ENCODE results near the gene FAM111B. TPM values are rescaled to one million over a fixed set of nuclear protein-coding genes. Genes with fewer than 3 reads are reported as not detected.
"Not testable (repeated sequence)": the region's sequence is repeated elsewhere in the genome, so short reads cannot be mapped to it uniquely, and the experiment has no call there.

Gene FAM111B
- total RNA-seq, 2 experiments from 2014 or later = 32.3 to 38.9 TPM

DNA sequence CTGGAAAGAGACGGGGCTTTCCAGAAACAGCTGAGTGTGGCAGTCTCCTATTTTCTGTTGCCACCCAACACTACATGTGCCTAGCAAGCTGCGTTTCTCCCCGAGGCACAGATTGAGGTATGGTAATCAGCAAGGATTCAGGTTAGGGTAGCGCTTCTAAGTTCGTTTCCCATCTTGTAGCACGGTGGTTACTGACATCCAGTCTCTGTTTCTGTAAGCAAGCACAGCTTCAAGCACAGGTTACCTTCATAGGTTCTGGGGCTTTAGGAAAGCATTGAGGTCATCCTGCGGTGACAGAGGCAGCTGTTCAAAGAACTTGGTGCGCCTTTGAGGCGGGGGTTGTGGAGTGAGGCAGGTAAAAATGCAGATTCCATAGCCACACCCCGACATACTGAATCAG lies 684 bp downstream of the FAM111B start:
- ATAC-seq (peak; percentile 21), DNase-seq (peak; percentile 53)
- Mint-ChIP-seq H3K36me3 (ENCODE audit: low read depth) (peaks cover 36% of the 10 kb centered on the region), H3K4me1 (peaks cover 48% of the 10 kb centered on the region), H3K27ac (peak overlapping the region; percentile 64), H3K27me3 (peaks cover 23% of the 10 kb centered on the region), H3K4me3 (peak overlapping the region; percentile 79)
- intact Hi-C loops (cut with DNase I, micrococcal nuclease) = loop anchor here (2.0 kb wide), 2 partner anchors 45 to 529 kb away; partner anchors contain the start of gene ZFP91 (in 1 of the 2)
- H3K9me3 Mint-ChIP-seq (ENCODE audit: low read depth) = not testable (repeated sequence)
- CTCF ChIA-PET = interaction anchor here (0.7 to 3.4 kb wide), 9 partner anchors 28 to 561 kb away, joined by 3 to 24 read pairs (median 4); partner anchors contain the start of gene PATL1
- POLR2A ChIA-PET = interaction anchor here (1.0 to 1.7 kb wide), 3 partner anchors 35 to 41 kb away, joined by 3 to 7 read pairs (median 4); partner anchors contain the start of gene FAM111A

DNA sequence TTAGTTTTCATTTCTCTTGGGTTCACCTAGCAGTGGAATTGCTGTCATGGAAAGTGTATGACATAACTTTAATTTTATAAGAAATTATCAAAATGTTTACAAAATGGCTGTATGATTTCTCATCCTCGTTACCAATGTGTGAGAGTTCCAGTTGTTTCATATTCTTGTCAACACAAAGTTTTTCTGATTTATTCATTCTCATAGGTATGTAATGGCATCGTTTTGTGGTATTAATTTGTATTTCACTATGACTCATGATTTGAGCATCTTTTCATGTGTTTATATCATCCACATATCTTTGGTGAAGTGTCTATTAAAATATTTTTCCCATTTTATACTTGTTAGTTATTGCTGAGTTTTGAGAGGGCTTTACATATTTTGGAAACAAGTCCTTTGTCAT lies 5.5 kb downstream of the FAM111B start:
- Mint-ChIP-seq H3K9me3 (ENCODE audit: low read depth) (peaks cover 3% of the 10 kb centered on the region), H3K36me3 (ENCODE audit: low read depth) (peaks cover 78% of the 10 kb centered on the region), H3K4me1 (peaks cover 27% of the 10 kb centered on the region), H3K4me3 (no peak overlapping the region), H3K27ac (no peak overlapping the region), H3K27me3 (peaks cover 4% of the 10 kb centered on the region)
- intact Hi-C loops (cut with DNase I, micrococcal nuclease) = no loop called here
- ATAC-seq = no peak
- POLR2A ChIA-PET = no interaction called here
- CTCF ChIA-PET = no interaction called here
- DNase-seq = no peak

DNA sequence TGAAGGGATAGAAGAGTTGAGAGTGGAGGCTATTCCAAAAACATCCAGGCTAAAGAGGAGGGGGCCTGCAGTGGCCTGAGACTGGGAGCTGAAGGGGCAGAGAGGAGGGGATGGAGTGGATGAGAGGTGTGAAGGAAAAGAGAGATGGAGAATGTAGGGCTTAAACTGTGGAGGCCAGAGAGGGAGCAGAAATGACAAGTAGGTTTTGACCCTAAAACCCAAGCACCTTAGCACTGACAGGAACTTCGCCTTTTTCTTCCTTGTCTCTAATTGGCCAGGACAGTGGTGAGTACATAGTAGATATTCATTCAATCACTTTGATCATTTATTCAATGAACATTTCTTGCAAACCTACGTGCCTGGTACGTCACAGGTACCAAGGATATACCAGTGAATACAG lies 7.3 kb downstream of the FAM111B start:
- POLR2A ChIA-PET = no interaction called here
- ATAC-seq (no peak), DNase-seq (no peak)
- Mint-ChIP-seq H3K4me3 (no peak overlapping the region), H3K27me3 (no peaks in the 10 kb centered on the region), H3K27ac (no peak overlapping the region), H3K36me3 (ENCODE audit: low read depth) (peaks cover 83% of the 10 kb centered on the region), H3K9me3 (ENCODE audit: low read depth) (peaks cover 19% of the 10 kb centered on the region), H3K4me1 (peaks cover 11% of the 10 kb centered on the region)
- intact Hi-C loops (cut with DNase I, micrococcal nuclease) = no loop called here
- CTCF ChIA-PET = interaction anchor here (0.5 kb wide), 1 partner anchor 284 kb away, joined by 3 read pairs; no protein-coding TSS in a partner anchor

DNA sequence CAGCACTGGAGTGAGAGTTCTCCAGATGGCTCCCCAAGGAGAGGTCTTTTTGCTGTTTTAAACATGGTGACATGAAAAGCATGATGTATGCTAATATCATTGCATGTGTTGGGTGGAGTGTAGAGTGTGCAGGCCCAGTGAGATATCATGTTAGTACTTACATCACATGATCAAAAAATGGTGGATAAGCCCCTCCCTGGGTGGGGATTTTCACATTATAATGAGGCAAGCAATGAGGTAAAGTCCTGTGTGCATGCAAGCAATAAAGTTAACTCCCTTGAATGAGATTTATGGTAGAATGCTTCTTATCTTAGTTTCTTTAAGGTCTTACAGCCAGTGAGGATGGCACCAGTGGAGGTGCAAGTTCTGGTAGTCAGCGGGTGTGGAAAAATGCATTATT lies 8.5 kb downstream of the FAM111B start:
- intact Hi-C loops (cut with DNase I, micrococcal nuclease) = no loop called here
- H3K27me3 Mint-ChIP-seq = no peaks in the 10 kb centered on the region
- no peak overlapping the region for H3K27ac Mint-ChIP-seq
- DNase-seq (no peak), ATAC-seq (no peak)
- CTCF ChIA-PET = no interaction called here
- H3K4me3 Mint-ChIP-seq = no peak overlapping the region
- POLR2A ChIA-PET = no interaction called here
- peaks cover 19% of the 10 kb centered on the region for H3K9me3 Mint-ChIP-seq (ENCODE audit: low read depth)
- peaks cover 6% of the 10 kb centered on the region for H3K4me1 Mint-ChIP-seq
- H3K36me3 Mint-ChIP-seq (ENCODE audit: low read depth) = peaks cover 75% of the 10 kb centered on the region

DNA sequence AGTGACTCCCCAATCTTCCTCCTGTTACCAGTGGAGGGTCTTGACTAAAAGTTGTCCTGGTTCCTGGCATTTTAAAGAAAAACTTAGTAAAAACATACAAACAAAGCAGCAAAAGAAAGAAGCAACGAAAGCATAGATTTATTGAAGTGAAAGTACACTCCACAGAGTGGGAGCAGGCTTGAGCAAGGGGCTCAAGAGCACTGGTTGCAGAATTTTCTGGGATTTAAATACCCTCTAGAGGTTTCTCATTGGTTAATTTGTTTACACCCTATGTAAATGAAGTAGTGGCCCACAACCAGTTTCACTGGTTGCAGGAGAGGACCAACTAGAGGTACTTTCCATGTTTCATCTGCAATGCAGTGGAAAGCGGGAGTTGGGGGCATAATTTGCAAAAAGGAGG lies 10.7 kb downstream of the FAM111B start:
- peaks cover 63% of the 10 kb centered on the region for H3K36me3 Mint-ChIP-seq (ENCODE audit: low read depth)
- H3K4me3 Mint-ChIP-seq = no peak overlapping the region
- H3K4me1 Mint-ChIP-seq = no peaks in the 10 kb centered on the region
- no peak for DNase-seq
- ATAC-seq = no peak
- intact Hi-C loops (cut with DNase I, micrococcal nuclease) = no loop called here
- CTCF ChIA-PET = no interaction called here
- peaks cover 19% of the 10 kb centered on the region for H3K9me3 Mint-ChIP-seq (ENCODE audit: low read depth)
- H3K27me3 Mint-ChIP-seq = no peaks in the 10 kb centered on the region
- no peak overlapping the region for H3K27ac Mint-ChIP-seq
- POLR2A ChIA-PET = no interaction called here

DNA sequence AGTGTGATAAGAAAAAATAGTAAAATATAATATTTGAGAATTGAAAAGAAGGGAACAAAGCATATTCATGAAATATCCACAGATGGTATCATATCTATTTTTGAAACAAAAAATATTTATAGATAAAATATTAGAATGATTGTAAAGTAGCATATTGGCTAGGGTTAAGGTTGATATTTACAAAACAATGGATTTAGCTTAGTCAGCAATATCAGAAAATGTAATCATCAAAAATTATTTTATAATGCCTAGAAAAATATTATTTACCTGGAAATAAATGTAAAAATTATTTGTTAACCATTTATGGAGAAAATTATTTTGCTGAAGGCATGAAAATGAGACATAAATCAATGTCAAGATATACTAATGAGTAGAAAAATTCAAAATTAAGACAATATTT lies 12.8 kb downstream of the FAM111B start:
- Mint-ChIP-seq H3K27ac (no peak overlapping the region), H3K27me3 (no peaks in the 10 kb centered on the region), H3K4me1 (no peaks in the 10 kb centered on the region), H3K36me3 (ENCODE audit: low read depth) (peaks cover 54% of the 10 kb centered on the region), H3K9me3 (ENCODE audit: low read depth) (peaks cover 19% of the 10 kb centered on the region), H3K4me3 (no peak overlapping the region)
- intact Hi-C loops (cut with DNase I, micrococcal nuclease) = no loop called here
- ChIA-PET CTCF (interaction anchor here (1.2 to 1.7 kb wide), 5 partner anchors 9 to 62 kb away, joined by 3 to 7 read pairs (median 4); no protein-coding TSS in a partner anchor), POLR2A (no interaction called here)
- ATAC-seq (no peak), DNase-seq (no peak)

DNA sequence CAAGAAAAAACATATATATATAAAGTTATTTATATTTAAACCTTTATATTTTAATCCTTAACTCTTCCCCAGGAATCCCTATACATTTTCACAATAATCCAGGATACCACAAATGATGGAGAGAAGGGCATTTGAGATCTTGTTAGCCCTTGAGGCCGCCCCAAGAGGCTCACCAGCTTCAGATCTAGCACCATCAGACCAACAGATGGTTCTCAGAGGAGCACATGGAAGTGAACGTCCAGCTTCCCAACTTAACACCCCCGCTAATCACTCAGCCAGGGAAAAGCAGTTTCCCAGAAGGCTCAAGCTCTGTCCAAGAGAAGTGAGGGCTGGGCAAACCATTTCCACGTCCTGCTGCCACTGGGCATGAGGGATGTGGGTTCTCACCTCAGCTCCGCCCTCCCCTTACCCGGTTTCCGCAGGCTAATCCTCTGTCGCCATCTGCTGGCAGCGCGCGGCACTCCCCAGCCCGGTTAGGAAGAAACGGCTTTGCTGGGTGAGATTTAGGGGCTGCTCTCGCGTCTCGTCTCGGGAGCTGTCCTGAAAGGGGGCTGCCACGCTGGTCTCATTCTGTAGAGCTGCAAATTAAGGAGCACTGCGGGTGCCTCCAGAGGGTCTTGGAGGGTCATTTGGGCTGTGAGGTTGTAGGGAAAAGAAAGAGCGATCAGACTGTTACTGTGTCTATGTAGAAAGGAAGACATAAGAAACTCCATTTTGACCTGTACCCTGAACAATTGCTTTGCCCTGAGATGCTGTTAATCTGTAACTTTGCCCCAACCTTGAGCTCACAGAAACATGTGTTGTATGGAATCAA lies 28.8 kb downstream of the FAM111B start:
- Mint-ChIP-seq H3K27ac (peak overlapping the region; percentile 61), H3K9me3 (ENCODE audit: low read depth) (peaks cover 9% of the 10 kb centered on the region), H3K36me3 (ENCODE audit: low read depth) (peaks cover 35% of the 10 kb centered on the region), H3K4me1 (peaks cover 5% of the 10 kb centered on the region), H3K27me3 (no peaks in the 10 kb centered on the region), H3K4me3 (peak overlapping the region; percentile 11)
- POLR2A ChIA-PET = no interaction called here
- peak; percentile 93 for DNase-seq
- intact Hi-C loops (cut with DNase I, micrococcal nuclease) = loop anchor here (1.0 to 5.0 kb wide), 4 partner anchors 22 to 179 kb away; no protein-coding TSS in a partner anchor
- CTCF ChIA-PET = interaction anchor here (0.6 to 3.0 kb wide), 45 partner anchors 8 to 556 kb away, joined by 3 to 42 read pairs (median 5); partner anchors contain the start of gene FAM111B
- peak; percentile 100 for ATAC-seq

DNA sequence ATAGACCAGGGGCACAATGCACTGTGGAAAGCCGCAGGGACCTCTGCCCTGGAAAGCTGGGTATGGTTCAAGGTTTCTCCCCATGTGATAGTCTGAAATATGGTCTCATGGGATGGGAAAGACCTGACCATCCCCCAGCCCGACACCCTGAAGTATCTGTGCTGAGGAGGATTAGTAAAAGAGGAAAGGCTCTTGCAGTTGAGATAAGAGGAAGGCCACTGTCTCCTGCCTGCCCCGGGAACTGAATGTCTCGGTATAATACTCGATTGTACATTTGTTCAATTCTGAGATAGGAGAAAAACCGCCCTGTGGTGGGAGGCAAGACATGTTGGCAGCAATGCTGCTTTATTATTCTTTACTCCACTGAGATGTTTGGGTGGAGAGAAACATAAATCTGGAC lies 29.5 kb downstream of the FAM111B start:
- intact Hi-C loops (cut with DNase I, micrococcal nuclease) = loop anchor here (1.0 to 5.0 kb wide), 4 partner anchors 22 to 179 kb away; no protein-coding TSS in a partner anchor
- H3K27me3 Mint-ChIP-seq; ATAC-seq; DNase-seq; POLR2A ChIA-PET; H3K27ac Mint-ChIP-seq; H3K4me3 Mint-ChIP-seq; H3K9me3 Mint-ChIP-seq (ENCODE audit: low read depth): not testable (repeated sequence)
- H3K4me1 Mint-ChIP-seq = peaks cover 12% of the 10 kb centered on the region
- CTCF ChIA-PET = interaction anchor here (0.6 to 3.0 kb wide), 32 partner anchors 8 to 484 kb away, joined by 3 to 42 read pairs (median 6); partner anchors contain the start of gene FAM111B
- H3K36me3 Mint-ChIP-seq (ENCODE audit: low read depth) = peaks cover 28% of the 10 kb centered on the region

DNA sequence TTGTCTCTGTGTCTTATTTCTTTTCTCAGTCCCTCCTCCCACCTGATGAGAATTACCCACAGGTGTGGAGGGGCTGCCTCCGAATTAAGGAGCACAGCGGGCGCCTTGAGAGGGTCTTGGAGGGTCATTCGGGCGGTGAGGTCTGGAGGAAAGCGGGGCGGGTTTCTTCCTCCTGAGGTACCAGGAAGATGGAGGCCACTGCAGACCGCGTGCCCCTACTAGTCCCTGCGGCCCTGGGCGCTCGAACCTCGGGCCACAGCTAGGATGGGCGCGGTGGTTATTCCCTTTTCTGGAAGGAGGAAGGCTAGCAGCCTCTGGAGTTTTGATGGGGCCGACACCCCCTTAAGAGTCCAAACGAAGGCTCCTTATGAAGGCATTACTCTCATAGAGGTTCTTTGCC lies 30.2 kb downstream of the FAM111B start:
- ChIA-PET CTCF (interaction anchor here (0.5 to 2.1 kb wide), 4 partner anchors 21 to 485 kb away, joined by 3 to 5 read pairs (median 4); no protein-coding TSS in a partner anchor), POLR2A (no interaction called here)

DNA sequence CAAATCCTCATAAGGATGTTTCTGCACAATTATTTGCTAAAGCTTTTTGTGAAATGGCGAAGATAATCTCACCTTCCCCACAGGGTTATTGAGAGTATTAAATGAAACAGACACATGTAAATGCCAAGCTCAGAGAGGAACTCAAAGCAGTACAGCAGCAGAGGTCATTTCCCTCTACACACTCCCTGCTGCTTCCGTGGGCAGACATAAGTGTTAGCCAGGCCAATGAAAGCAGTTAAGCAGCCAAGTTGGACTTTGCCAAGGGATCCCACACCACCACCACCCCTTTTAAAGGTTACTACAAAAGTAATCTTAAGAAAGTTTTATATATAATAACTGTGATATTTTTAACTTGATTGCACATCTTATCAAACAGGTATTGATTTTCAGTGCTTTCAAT lies 31.6 kb downstream of the FAM111B start:
- Mint-ChIP-seq H3K4me3 (no peak overlapping the region), H3K9me3 (ENCODE audit: low read depth) (no peaks in the 10 kb centered on the region), H3K4me1 (peaks cover 23% of the 10 kb centered on the region), H3K36me3 (ENCODE audit: low read depth) (peaks cover 10% of the 10 kb centered on the region), H3K27ac (no peak overlapping the region), H3K27me3 (no peaks in the 10 kb centered on the region)
- ATAC-seq (no peak), DNase-seq (no peak)
- CTCF ChIA-PET = interaction anchor here (0.5 to 1.8 kb wide), 3 partner anchors 11 to 178 kb away, joined by 3 to 5 read pairs (median 4); no protein-coding TSS in a partner anchor
- intact Hi-C loops (cut with DNase I, micrococcal nuclease) = loop anchor here in 1 of 2 experiments (5.0 kb wide), 1 partner anchor 181 kb away; no protein-coding TSS in a partner anchor
- POLR2A ChIA-PET = no interaction called here

More for the DNA sequence above, 30.2 kb downstream of the FAM111B start:
- H3K4me3 Mint-ChIP-seq = no peak overlapping the region
- intact Hi-C loops (cut with DNase I, micrococcal nuclease) = loop anchor here in 1 of 2 experiments (5.0 kb wide), 1 partner anchor 180 kb away; no protein-coding TSS in a partner anchor
- ATAC-seq (no peak), DNase-seq (no peak)
- peaks cover 4% of the 10 kb centered on the region for H3K9me3 Mint-ChIP-seq (ENCODE audit: low read depth)
- peaks cover 18% of the 10 kb centered on the region for H3K4me1 Mint-ChIP-seq
- peaks cover 21% of the 10 kb centered on the region for H3K36me3 Mint-ChIP-seq (ENCODE audit: low read depth)
- H3K27me3 Mint-ChIP-seq = no peaks in the 10 kb centered on the region
- no peak overlapping the region for H3K27ac Mint-ChIP-seq

DNA sequence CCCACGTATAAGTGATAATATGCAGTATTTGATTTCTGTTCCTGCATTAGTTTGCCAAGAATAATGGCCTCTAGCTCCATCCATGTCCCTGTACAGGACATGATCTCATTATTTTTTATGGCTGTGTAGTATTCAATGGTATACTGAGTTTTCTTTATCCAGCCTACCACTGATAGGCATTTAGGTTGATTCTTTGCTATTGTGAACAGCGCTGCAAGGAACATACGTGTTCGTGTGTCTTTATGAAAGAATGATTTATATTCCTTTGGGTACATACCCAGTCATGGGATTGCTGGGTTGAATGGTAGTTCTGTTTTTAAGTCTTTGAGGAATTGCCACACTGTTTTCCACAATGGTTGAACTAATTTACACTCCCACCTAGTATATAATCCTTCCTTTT lies 34.2 kb downstream of the FAM111B start:
- CTCF ChIA-PET = interaction anchor here (1.1 to 9.6 kb wide), 4 partner anchors 12 to 89 kb away, joined by 3 to 130 read pairs (median 5); no protein-coding TSS in a partner anchor
- ATAC-seq (no peak), DNase-seq (no peak)
- H3K27me3 Mint-ChIP-seq = no peaks in the 10 kb centered on the region
- intact Hi-C loops (cut with DNase I, micrococcal nuclease) = loop anchor here in 1 of 2 experiments (5.0 kb wide), 5 partner anchors 411 to 1714 kb away; partner anchors contain the start of genes OSBP, SLC43A3 and ZDHHC5
- peak overlapping the region; percentile 91 for H3K4me3 Mint-ChIP-seq
- peaks cover 33% of the 10 kb centered on the region for H3K4me1 Mint-ChIP-seq
- POLR2A ChIA-PET = no interaction called here
- no peak overlapping the region for H3K27ac Mint-ChIP-seq
- H3K9me3 Mint-ChIP-seq (ENCODE audit: low read depth) = no peaks in the 10 kb centered on the region
- H3K36me3 Mint-ChIP-seq (ENCODE audit: low read depth) = peaks cover 17% of the 10 kb centered on the region
